ENCODE measurements around the gene RANBP3L.
A peak's percentile ranks its signal among the peaks of the same experiment; 100 is the strongest.
"Not testable (repeated sequence)": the region's sequence is repeated elsewhere in the genome, so short reads cannot be mapped to it uniquely, and the experiment has no call there.

RANBP3L gene

GRCh38 chr5:36301858-36302603, at the start of gene RANBP3L:
Gene RANBP3L, minus strand, starts transcription at chr5:36301902. Its CDS starts 486 bp downstream, at chr5:36301416.
- no peak for DNase-seq

- no peak for DNase-seq
Observed at GRCh38 chr5:36346896-36347690, 45.4 kb upstream of the RANBP3L start.

GRCh38 chr5:36344899-36345298, 43.2 kb upstream of the RANBP3L start:
- no peak for DNase-seq

GRCh38 chr5:36341720-36342119, 40.0 kb upstream of the RANBP3L start:
- not testable (repeated sequence) for DNase-seq

- no peak for DNase-seq
Observed at GRCh38 chr5:36337597-36337996, 35.9 kb upstream of the RANBP3L start.

- no peak for DNase-seq
Observed at GRCh38 chr5:36334315-36334714, 32.6 kb upstream of the RANBP3L start.

GRCh38 chr5:36332720-36333119, 31.0 kb upstream of the RANBP3L start:
- not testable (repeated sequence) for DNase-seq

GRCh38 chr5:36325196-36325595, 23.5 kb upstream of the RANBP3L start:
- DNase-seq, result no peak

GRCh38 chr5:36323926-36324781, 22.5 kb upstream of the RANBP3L start:
- DNase-seq, result no peak

GRCh38 chr5:36312953-36313672, 11.4 kb upstream of the RANBP3L start:
- no peak for DNase-seq

- DNase-seq, result no peak
Observed at GRCh38 chr5:36311956-36312355, 10.3 kb upstream of the RANBP3L start.

- no peak for DNase-seq
Observed at GRCh38 chr5:36310138-36310537, 8.4 kb upstream of the RANBP3L start.

GRCh38 chr5:36305571-36306326, 4.0 kb upstream of the RANBP3L start:
- DNase-seq, result peak; percentile 13

GRCh38 chr5:36304095-36304805, 2.5 kb upstream of the RANBP3L start:
- no peak for DNase-seq

- DNase-seq, result no peak
Observed at GRCh38 chr5:36300927-36301540, 668 bp downstream of the RANBP3L start.

GRCh38 chr5:36300191-36300926, 1.3 kb downstream of the RANBP3L start:
- no peak for DNase-seq

GRCh38 chr5:36298552-36298951, 3.1 kb downstream of the RANBP3L start:
- no peak for DNase-seq

- no peak for DNase-seq
Observed at GRCh38 chr5:36297653-36298052, 4.0 kb downstream of the RANBP3L start.

- DNase-seq, result no peak
Observed at GRCh38 chr5:36285837-36286615, 15.7 kb downstream of the RANBP3L start.
